CD4-positive, alpha-beta T cell treated with Interleukin-21 for 1 hour (primary cell): ENCODE measurements around the gene HRCT1.
"Not testable (repeated sequence)": the region's sequence is repeated elsewhere in the genome, so short reads cannot be mapped to it uniquely, and the experiment has no call there.

Experiments used
- DNase-seq: peaks from one replicate; pipeline ENCODE4 v3.0.0-alpha.2; 2020

Gene HRCT1

DNA sequence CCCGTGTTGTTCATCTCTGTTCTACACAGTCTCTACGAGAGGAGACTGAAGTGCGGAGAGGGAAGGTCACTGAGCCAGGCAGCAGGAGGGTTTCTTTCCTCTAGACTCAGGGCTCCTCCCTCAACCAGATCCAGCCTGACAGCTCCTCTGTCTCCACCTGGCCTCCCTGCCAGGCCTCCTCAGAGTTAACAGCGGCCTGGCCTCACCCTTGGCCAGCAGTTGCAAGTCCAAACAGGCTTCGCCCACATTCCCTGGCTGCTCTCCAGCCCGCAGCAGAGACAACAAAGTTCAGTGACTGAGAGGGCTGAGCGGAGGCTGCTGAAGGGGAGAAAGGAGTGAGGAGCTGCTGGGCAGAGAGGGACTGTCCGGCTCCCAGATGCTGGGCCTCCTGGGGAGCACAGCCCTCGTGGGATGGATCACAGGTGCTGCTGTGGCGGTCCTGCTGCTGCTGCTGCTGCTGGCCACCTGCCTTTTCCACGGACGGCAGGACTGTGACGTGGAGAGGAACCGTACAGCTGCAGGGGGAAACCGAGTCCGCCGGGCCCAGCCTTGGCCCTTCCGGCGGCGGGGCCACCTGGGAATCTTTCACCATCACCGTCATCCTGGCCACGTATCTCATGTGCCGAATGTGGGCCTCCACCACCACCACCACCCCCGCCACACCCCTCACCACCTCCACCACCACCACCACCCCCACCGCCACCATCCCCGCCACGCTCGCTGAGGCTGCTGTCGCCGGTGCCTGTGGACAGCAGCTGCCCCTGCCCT is at the start of gene HRCT1:
TSS of gene HRCT1 (plus strand) at position 291 of the 768 bp plus-strand sequence. CDS start at position 377, 86 bp downstream.
- no peak for DNase-seq

DNA sequence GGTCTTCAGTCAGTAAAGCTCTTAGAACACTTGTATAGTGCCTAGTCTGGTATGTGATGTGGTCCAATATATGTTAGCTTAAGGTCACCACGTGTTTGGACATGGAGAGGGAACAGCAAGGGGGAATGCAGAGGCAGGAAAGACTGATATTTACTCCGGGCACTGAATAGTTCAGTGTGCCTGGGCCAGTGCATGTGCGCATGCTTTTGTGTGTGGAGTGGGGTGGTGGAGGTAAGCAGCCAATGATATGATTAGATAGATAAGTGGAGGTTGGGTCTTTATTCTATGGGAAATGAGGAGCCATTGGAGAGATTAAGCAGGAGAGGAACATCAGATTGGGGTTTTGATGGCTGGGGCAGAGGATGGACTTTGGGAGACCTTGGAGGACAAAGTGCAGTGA is 49.8 kb upstream of the HRCT1 start:
- DNase-seq: no peak

DNA sequence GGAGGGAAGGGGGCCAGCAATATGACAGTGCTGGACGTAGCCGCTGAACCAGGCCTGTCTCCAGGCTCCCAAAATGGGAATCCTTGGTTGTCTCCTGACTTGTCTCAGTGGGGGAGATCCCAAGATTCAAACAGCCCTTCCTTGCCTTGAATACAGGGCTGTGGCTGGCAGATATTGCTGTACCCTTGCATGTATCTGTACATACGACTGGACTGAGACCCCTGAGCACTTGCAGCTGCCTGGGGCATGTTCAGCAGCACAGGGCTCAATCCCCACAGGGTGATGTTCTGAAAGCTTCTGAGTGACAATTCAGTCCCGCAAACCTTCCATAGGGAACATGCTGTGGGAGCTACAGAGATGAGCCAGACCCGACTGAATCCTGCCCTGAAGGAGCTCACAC is 49.1 kb upstream of the HRCT1 start:
- DNase-seq: no peak

DNA sequence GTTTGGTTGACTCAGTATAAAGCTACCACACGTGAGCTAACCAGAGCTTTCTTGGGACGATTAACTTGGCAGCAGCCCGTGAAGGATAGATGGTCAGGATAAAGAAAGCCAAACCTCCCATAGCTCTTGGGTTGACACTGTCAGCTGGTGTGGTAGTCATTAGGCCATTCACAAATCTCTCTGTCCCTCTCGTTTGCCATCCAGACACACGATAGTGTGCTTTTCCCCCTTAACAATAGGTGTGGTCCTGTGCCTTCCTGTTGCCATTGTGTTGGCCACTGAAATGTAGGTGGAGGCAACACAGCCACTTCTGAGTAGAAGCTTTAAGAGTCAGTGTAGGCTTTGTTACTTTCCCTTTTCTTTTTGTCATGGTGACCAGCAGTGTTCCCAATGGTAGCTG is 47.5 kb upstream of the HRCT1 start:
- no peak for DNase-seq

DNA sequence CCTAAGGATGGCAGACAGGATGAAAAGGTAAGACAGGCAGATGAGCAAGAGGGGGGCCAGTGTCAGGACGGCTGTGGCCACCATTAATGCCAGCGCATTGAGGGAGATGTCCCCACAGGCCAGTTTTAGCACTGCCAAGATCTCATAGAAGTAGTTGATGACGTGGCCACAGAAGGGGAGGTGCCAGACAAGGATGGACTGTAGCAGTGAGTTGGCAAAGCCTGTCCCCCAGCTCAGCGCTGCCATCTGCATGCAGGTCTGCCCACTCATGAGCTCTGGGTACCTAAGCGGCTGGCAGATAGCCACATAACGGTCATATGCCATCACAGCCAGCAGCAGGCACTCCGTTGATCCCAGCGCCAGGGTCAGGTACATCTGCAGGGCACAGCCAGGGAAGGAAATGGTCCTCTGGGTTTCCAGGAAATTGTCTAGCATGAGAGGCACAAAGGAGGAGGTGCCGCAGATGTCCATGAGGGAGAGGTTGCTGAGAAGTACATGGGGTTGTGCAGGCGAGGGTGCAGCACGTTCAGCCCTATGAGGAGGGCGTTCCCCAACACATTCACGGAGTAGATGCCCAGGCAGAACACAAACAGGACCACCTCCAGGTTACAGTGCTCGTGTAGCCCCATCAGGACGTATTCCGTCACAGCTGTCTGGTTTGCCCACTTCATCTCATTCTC is 46.6 kb upstream of the HRCT1 start:
- DNase-seq: peak; percentile 19

DNA sequence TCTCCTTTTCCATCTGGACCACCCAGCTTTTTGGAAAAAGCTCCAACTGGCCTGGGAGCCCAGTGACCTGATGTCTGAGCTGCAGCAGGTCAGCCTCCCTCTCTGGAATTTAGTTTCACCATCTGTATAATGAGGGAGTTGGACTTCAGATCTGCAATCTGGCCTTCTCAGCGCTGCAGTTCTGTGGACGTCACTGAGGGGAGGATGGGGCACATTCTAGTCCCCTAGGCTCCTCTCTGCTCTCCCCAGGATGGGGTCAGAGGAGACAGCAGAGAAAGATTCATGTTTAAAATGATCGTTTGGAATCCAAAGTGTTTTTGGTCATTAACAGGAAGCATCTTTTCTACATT is 46.0 kb upstream of the HRCT1 start:
- DNase-seq: no peak

DNA sequence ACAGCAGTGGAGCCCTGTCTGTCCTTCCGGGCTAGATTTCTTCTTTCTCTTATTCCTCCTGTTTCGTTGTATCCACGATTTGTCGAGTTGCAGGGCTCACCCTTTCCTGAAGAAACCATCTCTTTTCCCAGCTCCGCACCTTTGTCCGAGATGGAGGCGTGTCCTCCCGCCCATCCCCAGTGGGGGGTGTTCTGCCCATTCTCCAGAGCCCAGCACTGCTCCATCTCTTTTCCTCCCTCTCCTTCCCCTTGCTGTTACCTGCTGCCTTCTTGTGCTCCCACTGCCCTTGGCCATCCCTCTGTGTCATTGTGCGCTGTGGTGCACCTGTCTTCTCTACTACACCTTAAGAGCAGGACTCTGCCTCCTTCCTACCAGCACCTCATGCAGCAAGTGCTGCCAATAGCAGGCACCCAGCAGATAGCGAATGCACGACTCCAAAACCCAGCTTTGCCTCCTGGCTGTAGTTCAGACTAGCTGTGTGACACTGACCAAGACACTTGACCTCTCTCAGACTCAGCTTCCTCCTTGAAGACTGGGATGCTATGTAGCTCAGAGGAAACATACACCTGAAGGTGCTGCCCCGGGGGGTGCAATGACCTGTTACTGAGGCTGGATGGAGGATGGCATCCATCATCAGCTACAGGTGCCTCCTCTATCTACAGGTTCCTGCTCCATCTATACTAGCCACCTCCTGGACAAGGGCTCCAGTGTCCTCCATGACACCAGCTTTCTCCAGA is 44.7 kb upstream of the HRCT1 start:
- no peak for DNase-seq

DNA sequence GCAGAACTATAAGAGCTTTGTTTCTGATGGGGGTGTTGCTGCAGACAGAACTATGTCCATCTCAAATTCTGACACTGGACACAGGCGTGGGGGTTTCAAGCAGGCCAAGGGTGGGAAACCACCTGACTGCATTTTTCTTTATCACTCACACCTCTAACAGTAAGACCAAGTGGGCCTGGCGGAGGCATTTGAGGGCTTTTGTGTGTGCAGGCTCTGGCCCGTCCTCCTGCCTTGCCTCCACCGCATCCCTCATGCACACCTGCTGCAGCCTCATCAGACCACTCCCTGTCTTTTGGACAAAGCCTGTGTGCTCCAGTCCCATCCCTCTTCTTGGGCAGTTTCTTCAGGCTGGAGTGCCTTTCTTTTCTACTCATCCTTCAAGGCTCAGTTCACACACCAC is 43.7 kb upstream of the HRCT1 start:
- DNase-seq: no peak

DNA sequence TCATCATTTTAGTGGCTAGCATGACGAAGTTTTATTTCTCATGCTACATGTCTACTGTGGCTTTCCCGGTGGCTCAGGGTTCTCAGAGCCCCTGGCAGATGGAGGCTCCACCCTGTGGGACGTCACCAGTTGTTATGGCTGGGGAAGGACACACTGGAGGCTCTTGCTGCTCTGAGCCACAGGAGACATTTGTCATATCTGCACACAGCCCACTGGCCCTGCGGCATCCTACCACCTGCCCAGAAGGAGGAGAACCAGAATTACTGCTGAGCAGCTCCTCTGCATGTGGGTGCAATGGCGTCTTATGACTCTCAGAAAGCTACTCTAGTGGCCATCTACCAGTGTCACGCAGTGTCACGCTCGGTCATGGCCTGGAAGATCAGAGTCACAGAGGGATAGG is 42.4 kb upstream of the HRCT1 start:
- DNase-seq: no peak

DNA sequence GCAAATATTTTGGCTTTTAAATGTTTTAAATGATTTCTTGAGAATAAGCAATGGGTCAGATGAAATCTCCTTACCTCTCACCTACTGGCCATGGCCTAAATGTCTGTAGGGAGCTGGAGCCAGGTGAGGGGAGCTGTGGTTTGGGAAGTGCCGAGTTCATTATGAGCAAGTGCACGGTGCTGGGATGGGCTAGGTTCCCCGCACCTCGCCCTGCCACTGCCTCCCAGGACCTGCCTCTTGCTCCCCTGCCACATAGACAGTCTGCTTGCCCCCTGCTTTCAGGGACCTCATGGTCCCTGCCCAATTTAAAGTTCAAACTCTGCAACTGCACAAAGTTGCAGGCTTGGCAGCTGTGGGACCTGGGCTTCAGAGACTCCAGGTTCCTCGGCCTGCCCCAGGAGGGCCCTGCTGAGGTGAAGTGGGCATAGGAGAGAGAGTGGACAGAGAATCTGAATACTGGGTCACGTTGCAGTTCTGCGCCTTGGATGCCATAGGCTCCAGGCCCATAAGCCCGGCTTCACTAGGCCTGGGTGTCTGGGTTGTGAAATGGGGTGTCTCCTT is 41.2 kb upstream of the HRCT1 start:
- DNase-seq: no peak

DNA sequence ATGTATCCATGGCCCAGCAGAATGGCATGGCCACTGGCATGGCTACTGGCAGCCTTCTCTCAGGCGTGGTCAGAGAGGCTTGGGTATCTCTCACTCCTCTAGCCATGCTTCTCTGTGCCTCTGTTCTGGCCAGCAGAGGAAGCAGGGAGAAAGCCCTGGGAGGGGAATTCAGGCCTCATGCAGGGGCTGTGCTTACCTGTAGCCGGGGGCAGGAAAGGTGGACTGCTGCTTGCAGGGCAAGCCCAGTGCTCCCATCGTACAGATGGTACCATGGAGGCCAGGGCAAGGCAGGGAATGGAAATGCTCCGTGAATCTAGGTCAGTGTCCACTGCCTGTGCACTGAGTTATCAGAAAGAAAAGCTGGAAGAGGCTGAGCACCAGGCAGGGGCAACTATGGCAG is 38.5 kb upstream of the HRCT1 start:
- DNase-seq: no peak

DNA sequence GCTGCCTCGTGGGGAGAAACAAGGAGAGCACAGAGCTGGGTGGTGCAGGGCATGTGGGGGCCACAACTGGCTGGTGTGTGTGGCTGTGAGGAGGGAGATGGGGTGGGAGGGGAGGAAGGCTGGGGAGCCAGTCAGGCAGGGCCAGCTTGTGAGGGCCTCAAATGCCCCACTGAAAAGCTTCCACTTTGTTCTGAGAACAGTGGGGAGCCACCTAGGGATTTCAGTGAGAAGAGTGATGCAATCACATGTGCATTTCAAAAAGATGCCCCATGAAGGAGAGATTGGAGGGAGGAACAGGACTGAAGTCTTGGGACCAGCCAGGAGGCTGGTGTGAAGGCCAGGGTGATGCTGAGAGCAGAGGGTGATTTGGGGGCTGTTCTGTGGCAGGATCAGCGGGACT is 37.1 kb upstream of the HRCT1 start:
- no peak for DNase-seq

DNA sequence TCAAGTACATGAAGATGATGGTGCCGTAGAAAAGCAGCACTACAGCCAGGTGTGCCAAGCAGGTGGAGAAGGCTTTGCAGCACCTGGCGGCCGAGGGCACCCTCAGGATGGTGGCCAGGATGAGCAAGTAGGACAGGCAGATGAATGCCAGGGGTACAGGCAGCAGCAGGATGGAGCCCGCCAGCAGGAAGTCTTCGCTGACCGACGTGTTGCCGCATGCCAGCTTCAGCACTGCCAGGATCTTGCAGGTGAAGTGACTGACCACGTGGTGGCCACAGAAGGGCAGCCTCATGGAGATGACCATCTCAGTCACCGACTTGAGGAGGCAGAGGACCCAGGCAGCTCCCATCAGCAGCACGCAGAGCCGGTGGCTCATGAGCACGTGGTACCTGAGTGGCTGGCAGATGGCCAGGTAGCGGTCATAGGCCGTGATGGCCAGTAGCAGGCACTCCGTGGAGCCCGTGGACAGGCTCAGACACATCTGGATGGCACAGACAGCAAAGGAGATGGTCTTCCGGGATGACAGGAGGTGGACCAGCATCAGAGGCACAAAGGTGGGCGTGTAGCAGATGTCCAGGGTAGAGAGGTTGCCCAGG is 36.3 kb upstream of the HRCT1 start:
- DNase-seq: no peak

DNA sequence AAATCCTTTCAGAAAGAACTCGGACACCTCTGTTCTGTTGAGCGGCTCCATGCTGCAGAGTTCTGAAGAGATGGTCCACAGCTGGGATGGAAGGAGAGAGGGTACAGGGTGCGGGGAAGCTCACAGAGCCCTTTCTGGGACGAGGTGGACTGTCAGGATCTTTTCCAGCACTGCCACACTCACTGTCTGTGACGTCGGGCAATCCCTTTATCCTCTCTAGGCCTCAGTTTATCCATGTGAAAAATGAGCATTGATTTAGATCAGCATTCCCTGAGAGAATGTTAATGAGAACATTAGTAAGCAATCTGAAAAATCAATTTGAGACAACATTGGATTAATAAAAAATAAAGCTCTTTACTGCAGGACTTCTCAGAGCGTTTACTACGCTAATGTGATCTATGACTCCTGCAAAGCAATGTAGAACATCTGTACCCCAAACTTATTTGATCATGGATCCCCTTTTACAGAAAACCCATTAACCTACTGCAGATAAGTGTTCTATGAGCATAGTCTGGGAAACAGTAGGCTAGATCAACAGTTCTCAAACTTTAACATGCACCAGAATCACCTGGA is 35.6 kb upstream of the HRCT1 start, which contains the start of gene OR13J1:
TSS of gene OR13J1 (minus strand) at position 51 of the 573 bp plus-strand sequence. CDS start at position 51, 0 bp downstream.
- no peak for DNase-seq

DNA sequence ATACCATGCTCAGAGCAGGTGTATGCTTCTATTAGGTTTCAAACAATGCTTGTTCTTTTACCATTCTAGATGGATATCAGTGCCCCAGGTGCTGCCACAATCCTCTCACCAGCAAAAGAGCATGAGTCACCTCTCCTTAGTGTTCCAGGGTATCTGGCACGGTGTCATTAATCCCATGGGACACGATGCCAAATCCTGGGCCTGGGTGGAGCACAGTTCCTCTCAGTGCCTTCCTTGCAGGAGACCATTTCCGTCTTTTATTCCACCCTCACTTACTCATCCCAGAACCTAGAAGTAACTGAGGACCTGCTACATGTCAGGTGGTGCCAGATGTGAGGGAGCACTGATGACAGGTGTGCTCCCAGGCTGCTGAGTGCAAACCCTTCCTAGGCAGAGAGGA is 34.5 kb upstream of the HRCT1 start:
- DNase-seq: no peak

DNA sequence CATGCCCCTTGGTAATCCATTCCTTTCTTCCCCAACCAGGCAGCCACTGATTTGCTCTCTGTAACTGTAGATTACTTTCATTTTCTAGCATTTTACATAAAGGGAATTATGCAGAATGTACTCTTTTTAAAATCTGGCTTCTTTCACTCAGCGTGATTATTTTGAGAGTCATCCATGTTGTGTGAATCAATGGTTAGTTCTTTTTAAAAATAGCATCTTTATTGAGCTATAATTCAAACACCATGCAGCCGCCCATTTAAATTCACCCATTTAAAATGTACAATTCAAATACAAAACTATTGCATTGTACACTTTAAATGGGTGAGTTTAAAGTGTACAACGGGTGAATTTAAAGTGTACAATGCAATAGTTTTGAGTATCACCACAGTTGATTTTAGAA is 33.5 kb upstream of the HRCT1 start:
- DNase-seq: no peak

DNA sequence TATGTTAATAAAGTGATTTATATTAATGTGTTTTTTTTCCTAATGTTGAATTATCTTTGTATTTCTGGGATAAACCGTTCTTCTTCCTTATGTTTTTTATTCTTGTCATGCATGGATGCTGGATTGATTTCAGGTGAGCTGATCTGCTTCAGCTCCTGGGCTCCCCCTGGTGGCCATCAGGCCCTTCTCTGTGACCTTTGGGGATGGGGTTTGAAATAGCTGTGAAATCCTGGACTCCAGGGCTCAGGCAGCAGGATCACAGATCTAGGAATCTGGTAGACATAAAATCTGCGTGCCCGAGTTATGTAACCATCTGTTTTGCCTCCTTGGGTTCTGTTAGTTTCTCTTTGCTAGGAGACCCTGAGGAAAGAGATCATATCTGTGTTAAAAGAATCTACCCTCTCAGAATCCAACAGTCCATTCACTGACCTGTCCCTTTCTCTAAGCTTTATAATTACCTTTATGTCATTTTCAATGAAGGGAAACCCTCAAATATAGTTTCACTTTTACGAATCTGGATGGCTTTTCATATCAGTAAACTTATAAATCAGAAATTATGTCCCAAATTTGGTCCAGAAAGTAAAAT is 23.6 kb upstream of the HRCT1 start:
- peak; percentile 73 for DNase-seq

DNA sequence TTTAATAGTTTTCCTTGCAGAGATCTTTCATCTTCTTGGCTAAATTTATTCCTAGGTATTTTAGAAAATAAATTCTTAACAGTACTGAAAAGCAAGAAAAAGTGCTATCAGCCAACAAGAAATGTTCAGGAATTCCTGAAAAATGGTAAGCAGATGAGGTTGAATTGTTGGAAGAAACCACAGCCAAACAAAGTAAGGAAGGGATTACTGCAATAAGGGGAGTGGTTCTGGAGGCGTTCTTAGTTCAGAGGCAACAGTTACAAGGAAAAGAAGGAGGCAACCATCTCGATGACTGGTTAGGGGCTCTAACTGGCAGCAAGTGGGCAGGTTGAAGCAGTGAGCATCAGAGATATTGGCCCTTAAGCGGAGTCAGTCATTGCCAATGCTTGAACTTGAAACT is 23.0 kb upstream of the HRCT1 start:
- no peak for DNase-seq

DNA sequence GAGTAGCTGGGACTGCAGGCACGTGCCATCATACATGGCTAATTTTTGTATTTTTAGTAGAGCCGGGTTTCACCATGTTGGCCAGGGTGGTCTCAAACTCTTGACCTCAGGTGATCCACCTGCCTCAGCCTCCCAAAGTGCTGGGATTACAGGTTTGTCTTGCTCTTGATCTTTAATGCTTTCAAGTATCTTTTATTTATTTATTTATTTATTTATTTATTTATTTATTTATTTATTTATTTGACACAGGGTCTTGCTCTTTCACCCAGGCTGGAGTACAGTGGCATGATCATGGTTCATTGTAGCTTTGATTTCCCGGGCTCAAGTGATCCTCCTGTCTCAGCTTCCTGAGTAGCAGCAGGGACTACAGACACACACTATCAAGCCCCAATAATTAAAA is 21.1 kb upstream of the HRCT1 start:
- not testable (repeated sequence) for DNase-seq

DNA sequence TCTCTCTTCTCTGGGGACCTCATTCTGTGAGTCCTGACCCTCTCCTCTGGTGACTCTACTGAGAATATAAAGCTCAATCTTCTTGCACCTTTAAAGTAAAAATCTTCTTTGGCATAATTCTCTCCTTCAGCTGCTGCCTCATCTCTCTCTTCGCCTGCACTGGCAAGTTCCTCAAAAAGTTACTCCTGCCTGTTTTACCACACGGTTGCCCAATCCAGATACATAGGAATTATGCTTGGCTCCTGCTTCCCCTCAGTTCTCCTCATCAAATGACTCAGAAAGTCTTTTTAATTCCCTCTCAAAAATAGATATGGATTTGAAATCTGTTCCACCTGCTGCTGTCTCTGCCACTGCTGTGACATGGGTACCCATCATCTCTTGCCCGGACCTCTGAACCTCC is 14.4 kb upstream of the HRCT1 start:
- DNase-seq: no peak

DNA sequence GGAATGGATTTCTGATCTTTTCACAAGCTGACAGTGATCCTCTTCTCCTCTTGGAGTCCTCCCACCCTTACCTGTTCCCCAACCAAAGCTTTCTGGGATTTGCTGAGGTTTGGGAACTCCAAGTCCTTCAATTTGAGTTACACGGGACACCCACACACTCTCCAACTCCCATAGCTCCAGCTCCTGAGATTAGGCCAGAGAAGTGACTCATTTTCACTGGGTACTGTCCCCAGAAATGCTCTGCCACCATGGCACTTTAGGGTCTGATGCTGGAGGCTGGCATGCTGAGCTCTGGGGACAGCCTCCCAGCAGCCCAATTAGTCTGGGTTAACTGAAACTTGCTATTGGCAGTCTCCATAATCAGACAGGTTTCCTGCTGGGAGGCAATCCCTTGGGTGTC is 14.0 kb upstream of the HRCT1 start:
- DNase-seq: no peak

DNA sequence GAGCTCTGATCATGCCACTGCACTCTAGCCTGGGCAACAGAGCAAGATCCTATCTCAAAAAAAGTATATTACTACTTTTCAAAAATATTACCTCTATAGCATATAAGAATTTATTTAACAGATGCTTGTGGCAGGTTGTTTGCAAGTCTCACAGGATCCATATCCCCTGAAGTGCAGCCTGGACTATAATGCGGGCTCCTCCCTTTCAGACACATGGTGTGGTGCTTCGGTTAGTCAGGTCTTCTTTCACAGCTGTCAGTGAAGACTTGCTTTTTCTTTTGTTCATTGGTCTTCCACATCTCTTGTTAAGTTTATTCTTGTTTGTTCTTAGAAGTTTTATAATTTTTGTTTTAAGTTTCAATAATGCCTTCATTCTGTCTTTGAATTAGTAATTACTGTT is 9.4 kb upstream of the HRCT1 start:
- no peak for DNase-seq
